ENCODE results near the gene CCRL2. TPM values are rescaled to one million over a fixed set of nuclear protein-coding genes. Genes with fewer than 3 reads are reported as not detected.

The CCRL2 gene
- total and polyA plus RNA-seq, 2 donors (not counting 1 experiment from before 2014, with no cell fraction given) = 0.33 to 3.7 TPM

DNA sequence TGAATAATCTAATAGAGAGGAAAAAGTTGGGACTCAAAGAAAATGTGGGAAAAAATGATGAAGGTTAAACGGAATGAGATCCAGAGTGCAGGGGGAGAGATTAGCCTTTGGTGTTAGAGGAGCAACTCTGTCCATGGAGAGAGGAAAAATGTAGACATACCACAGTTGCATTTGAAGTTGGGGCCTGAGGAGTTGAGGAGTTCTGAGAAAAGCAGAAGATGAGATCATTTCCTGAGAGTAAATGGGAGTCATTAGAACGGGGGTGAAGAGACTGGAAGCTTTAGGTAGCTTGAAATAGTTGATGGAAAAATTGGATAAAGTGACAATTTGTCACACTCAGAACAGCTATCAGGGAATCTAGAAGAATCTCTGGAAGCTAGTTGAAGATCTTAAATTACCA, 7.5 kb upstream of the CCRL2 start:
- H3K4me3 ChIP-seq (replicated peaks in 1 of 4; ENCODE audit: control extremely low read depth in 1 of 4, insufficient read depth in 1 of 4, low read depth in 3 of 4, low read length in 4 of 4) = no peak overlapping the region
- H3K9me3 ChIP-seq (ENCODE audit: control insufficient read depth, insufficient read depth, low read depth, low read length) = no peaks in the 10 kb centered on the region
- peaks cover 9% of the 10 kb centered on the region for H3K4me1 ChIP-seq (ENCODE audit: control insufficient read depth, extremely low read depth, insufficient read depth, low read length)
- H3K9ac ChIP-seq (ENCODE audit: insufficient read depth, low read length) = no peak overlapping the region
- no peaks in the 10 kb centered on the region for H3K27me3 ChIP-seq (ENCODE audit: control insufficient read depth, insufficient read depth, low read length)
- no peak overlapping the region for H3K4me2 ChIP-seq (ENCODE audit: extremely low read depth, insufficient read depth, low read length)
- no peak overlapping the region for H3K27ac ChIP-seq (ENCODE audit: insufficient read depth, low read length)
- DNase-seq (ENCODE audit: low read depth in 2 of 2) = peak in 1 of 2 donors; percentile 34
- no peak overlapping the region for H2AFZ ChIP-seq (ENCODE audit: low read length)
- TF ChIP-seq, protein P1, sequence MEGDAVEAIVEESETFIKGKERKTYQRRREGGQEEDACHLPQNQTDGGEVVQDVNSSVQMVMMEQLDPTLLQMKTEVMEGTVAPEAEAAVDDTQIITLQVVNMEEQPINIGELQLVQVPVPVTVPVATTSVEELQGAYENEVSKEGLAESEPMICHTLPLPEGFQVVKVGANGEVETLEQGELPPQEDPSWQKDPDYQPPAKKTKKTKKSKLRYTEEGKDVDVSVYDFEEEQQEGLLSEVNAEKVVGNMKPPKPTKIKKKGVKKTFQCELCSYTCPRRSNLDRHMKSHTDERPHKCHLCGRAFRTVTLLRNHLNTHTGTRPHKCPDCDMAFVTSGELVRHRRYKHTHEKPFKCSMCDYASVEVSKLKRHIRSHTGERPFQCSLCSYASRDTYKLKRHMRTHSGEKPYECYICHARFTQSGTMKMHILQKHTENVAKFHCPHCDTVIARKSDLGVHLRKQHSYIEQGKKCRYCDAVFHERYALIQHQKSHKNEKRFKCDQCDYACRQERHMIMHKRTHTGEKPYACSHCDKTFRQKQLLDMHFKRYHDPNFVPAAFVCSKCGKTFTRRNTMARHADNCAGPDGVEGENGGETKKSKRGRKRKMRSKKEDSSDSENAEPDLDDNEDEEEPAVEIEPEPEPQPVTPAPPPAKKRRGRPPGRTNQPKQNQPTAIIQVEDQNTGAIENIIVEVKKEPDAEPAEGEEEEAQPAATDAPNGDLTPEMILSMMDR (conservative IDR thresholded peaks at IDR 0.05 in 1 of 2, IDR thresholded peaks at IDR 0.05 in 1 of 2; ENCODE audit: low read depth in 1 of 2, low read length in 2 of 2) = no peak
- TF ChIP-seq EZH2 (IDR thresholded peaks at IDR 0.05; ENCODE audit: low read length, missing control alignments) = no peak
- H3K36me3 ChIP-seq (ENCODE audit: control insufficient read depth, insufficient read depth, low read length) = no peaks in the 10 kb centered on the region
- H4K20me1 ChIP-seq (ENCODE audit: control insufficient read depth, extremely low read depth, insufficient read depth, low read length) = no peaks in the 10 kb centered on the region
- H3K79me2 ChIP-seq (ENCODE audit: control insufficient read depth, insufficient read depth, low read length) = no peaks in the 10 kb centered on the region

DNA sequence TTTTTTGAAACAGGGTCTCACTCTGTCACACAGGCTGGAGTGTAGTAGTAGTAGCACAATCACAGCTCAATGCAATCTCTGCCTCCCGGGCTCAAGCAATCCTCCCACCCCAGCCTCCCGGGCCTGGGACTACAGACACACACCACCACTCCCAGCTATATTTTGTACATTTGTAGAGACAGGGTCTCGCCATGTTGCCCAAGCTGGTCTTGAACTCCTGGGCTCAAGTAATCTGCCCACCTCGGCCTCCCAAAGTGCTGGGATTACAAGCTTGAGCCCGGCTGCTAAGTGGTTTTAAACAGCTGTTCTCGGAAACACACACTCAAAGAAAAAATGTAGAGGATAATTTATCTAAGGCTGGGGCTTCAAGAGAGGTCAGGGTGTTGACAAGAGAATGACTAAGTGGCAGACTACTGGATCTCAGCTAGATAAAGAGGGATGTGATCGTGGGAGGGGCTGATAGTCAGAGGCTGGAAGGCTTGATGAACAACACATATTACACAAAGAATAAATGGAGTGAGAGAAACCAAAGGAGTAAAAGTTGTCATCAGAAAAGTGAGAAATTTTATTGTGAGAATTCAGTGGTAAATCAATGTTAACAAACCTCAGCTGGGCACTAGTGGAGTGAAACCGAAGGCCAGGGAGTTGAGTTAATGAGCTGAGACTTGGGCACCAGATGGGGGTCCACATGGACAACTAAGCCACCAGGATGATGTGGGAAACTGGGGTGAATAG, 6.9 kb upstream of the CCRL2 start:
- Histone ChIP-seq H3K9ac (ENCODE audit: insufficient read depth, low read length) (no peak overlapping the region), H3K9me3 (ENCODE audit: control insufficient read depth, insufficient read depth, low read depth, low read length) (no peaks in the 10 kb centered on the region), H4K20me1 (ENCODE audit: control insufficient read depth, extremely low read depth, insufficient read depth, low read length) (no peaks in the 10 kb centered on the region), H2AFZ (ENCODE audit: low read length) (no peak overlapping the region), H3K27ac (ENCODE audit: insufficient read depth, low read length) (no peak overlapping the region), H3K79me2 (ENCODE audit: control insufficient read depth, insufficient read depth, low read length) (no peaks in the 10 kb centered on the region), H3K36me3 (ENCODE audit: control insufficient read depth, insufficient read depth, low read length) (no peaks in the 10 kb centered on the region), H3K4me1 (ENCODE audit: control insufficient read depth, extremely low read depth, insufficient read depth, low read length) (peaks cover 9% of the 10 kb centered on the region), H3K4me2 (ENCODE audit: extremely low read depth, insufficient read depth, low read length) (no peak overlapping the region), H3K4me3 (replicated peaks in 1 of 4; ENCODE audit: control extremely low read depth in 1 of 4, insufficient read depth in 1 of 4, low read depth in 3 of 4, low read length in 4 of 4) (no peak overlapping the region), H3K27me3 (ENCODE audit: control insufficient read depth, insufficient read depth, low read length) (no peaks in the 10 kb centered on the region)
- TF ChIP-seq, protein P1 (conservative IDR thresholded peaks at IDR 0.05 in 1 of 2, IDR thresholded peaks at IDR 0.05 in 1 of 2; ENCODE audit: low read depth in 1 of 2, low read length in 2 of 2) = no peak
- TF ChIP-seq EZH2 (IDR thresholded peaks at IDR 0.05; ENCODE audit: low read length, missing control alignments) = no peak
- DNase-seq (ENCODE audit: low read depth in 2 of 2) = peak; percentile 74 to 80

GRCh38 chr3:46400846-46401245, 6.2 kb upstream of the CCRL2 start:
- Histone ChIP-seq H3K9me3 (ENCODE audit: control insufficient read depth, insufficient read depth, low read depth, low read length) (no peaks in the 10 kb centered on the region), H3K27ac (ENCODE audit: insufficient read depth, low read length) (no peak overlapping the region), H3K9ac (ENCODE audit: insufficient read depth, low read length) (no peak overlapping the region), H3K4me3 (replicated peaks in 1 of 4; ENCODE audit: control extremely low read depth in 1 of 4, insufficient read depth in 1 of 4, low read depth in 3 of 4, low read length in 4 of 4) (no peak overlapping the region), H3K4me1 (ENCODE audit: control insufficient read depth, extremely low read depth, insufficient read depth, low read length) (peaks cover 11% of the 10 kb centered on the region), H3K79me2 (ENCODE audit: control insufficient read depth, insufficient read depth, low read length) (no peaks in the 10 kb centered on the region), H3K27me3 (ENCODE audit: control insufficient read depth, insufficient read depth, low read length) (no peaks in the 10 kb centered on the region), H3K4me2 (ENCODE audit: extremely low read depth, insufficient read depth, low read length) (no peak overlapping the region), H2AFZ (ENCODE audit: low read length) (no peak overlapping the region), H3K36me3 (ENCODE audit: control insufficient read depth, insufficient read depth, low read length) (no peaks in the 10 kb centered on the region), H4K20me1 (ENCODE audit: control insufficient read depth, extremely low read depth, insufficient read depth, low read length) (no peaks in the 10 kb centered on the region)
- DNase-seq (ENCODE audit: low read depth in 2 of 2) = no peak
- no peak for TF ChIP-seq EZH2 (IDR thresholded peaks at IDR 0.05; ENCODE audit: low read length, missing control alignments)
- TF ChIP-seq, protein P1 (conservative IDR thresholded peaks at IDR 0.05 in 1 of 2, IDR thresholded peaks at IDR 0.05 in 1 of 2; ENCODE audit: low read depth in 1 of 2, low read length in 2 of 2) = no peak
